HAP-1 (cell line): ENCODE measurements around the gene FARS2.
"Not testable (repeated sequence)": the region's sequence is repeated elsewhere in the genome, so short reads cannot be mapped to it uniquely, and the experiment has no call there.

Source experiments
- DNase-seq, 2 experiments: peaks; one replicate each; pipeline ENCODE4 v3.0.0-alpha.2; 2016 to 2020; ENCODE audit warnings: low spot score in 2 of 2
- H3K27me3 ChIP-seq: fragments of 250-450 bp; sonication (Bioruptor Pico); 2 replicates; pipeline ENCODE4 v1.5.1; 2020; ENCODE audit warnings: low read depth, mild to moderate bottlenecking, moderate library complexity
- H3K36me3 ChIP-seq: fragments of 250-450 bp; sonication (Bioruptor Pico); replicated peaks from 2 replicates; pipeline ENCODE4 v1.5.1; 2020; ENCODE audit warnings: mild to moderate bottlenecking
- H3K4me1 ChIP-seq: fragments of 250-450 bp; sonication (Bioruptor Pico); 2 replicates; pipeline ENCODE4 v1.5.1; 2020; ENCODE audit warnings: mild to moderate bottlenecking
- H3K4me3 ChIP-seq: fragments of 250-450 bp; sonication (Bioruptor Pico); 2 replicates; pipeline ENCODE4 v1.5.1; 2020; ENCODE audit warnings: mild to moderate bottlenecking, moderate library complexity
- H3K9me3 ChIP-seq: fragments of 250-450 bp; sonication (Bioruptor Pico); 2 replicates; pipeline ENCODE4 v1.5.1; 2020; ENCODE audit warnings: mild to moderate bottlenecking, moderate library complexity
- in situ Hi-C: fragments of 300-500 bp; cut with MboI; formaldehyde crosslinking; loops from 3 replicates; pipeline ENCODE4 v1.14.3; 2020; ENCODE audit warnings: low sequenced_read_pairs, inconsistent platforms, mixed read lengths

FARS2 gene

DNA sequence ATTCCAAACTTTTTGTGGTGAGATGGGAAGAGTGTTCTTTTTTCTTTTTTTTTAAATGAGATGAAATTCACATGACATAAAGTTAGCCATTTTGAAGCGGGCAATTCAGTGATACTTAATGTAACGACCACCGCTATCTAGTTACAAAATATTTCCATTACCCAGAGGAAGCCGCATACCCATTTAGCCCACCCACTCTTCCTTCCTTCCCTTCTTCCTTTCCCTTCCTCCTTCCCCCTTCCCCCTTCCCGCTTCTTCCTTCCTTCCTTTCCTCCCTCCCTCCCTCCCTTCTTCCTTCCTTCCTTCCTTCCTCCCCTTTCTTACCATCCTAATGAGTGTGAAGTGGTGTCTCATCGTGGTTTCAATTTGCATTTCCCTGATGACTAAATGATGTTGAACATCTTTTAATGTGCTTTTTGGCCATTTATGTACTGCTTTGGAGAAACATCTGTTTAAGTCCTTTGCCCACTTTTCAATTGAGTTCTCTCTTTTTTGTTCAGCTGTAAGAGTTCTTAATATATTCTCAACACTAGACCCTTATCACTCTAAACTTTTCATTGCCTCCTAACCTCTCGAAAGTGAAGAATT, 371.1 kb downstream of the FARS2 start:
- Histone ChIP-seq H3K9me3 (no peaks in the 10 kb centered on the region), H3K4me1 (no peaks in the 10 kb centered on the region), H3K4me3 (no peak overlapping the region), H3K36me3 (no peaks in the 10 kb centered on the region), H3K27me3 (no peaks in the 10 kb centered on the region)
- no peak for DNase-seq
- in situ Hi-C loops, result no loop called here

DNA sequence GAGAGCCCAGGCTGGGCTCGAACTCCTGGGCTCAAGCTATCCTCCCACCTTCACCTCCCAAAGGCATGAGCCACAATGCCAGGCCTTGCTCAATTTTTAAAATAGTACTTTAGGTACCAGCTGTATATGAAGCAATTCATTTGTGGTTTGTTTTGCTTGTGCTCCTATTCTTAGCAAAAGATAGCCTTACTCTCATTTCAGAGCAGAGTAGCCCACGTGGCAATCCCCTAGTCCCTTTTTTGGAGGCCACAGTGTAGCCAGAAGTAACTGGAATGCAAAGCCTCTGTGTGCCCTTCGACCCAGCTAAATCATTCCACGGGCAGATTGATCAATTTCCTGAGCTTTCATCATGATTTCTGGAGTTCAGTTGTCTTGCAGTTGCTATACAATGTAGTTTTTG, 373.2 kb downstream of the FARS2 start:
- no peaks in the 10 kb centered on the region for H3K36me3 ChIP-seq
- no peaks in the 10 kb centered on the region for H3K9me3 ChIP-seq
- no peaks in the 10 kb centered on the region for H3K27me3 ChIP-seq
- in situ Hi-C loops, result no loop called here
- no peak for DNase-seq
- H3K4me1 ChIP-seq, result peaks cover 8% of the 10 kb centered on the region
- no peak overlapping the region for H3K4me3 ChIP-seq

DNA sequence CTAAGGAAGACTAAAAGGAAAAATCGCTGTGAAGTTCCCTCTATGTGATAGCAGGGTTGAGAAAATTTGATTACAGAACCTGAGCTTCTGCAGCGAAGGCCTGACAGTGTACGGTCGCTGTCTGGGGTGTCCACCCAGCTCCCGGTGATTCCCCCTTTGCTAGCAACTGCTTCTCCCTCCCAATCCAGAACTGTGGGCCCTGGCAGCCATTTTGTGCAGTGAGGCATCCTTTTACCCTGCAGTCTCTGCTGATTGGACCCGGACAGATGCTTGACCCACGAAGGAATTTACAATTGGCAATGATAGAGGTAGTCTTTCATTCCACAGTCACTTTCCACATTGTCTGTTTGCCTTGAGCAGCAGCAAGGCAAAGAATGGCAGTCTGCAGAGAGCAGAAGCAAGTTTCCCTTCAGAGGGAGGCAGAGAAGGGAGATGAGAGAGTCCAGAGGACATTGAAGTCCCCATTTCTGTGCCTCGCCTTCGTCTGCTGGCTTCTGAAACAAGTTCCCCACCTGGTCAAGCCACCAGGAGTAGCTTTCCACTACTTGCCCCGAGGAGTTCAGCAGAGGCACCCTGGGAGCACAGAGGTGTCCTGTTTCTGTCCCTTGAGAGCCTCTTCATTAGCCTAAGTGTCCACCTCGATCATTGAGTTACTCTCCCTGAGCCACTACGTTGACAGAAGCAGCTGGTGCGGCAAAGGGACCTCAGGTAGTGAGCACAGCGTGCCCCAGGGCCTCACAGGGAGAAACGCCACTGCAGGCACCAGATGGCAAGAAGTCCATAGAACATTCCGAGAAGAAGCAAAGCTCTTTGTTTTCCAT, 375.1 kb downstream of the FARS2 start:
- Histone ChIP-seq H3K9me3 (no peaks in the 10 kb centered on the region), H3K36me3 (no peaks in the 10 kb centered on the region), H3K4me1 (peaks cover 10% of the 10 kb centered on the region), H3K4me3 (no peak overlapping the region), H3K27me3 (no peaks in the 10 kb centered on the region)
- no peak for DNase-seq
- in situ Hi-C loops, result no loop called here

DNA sequence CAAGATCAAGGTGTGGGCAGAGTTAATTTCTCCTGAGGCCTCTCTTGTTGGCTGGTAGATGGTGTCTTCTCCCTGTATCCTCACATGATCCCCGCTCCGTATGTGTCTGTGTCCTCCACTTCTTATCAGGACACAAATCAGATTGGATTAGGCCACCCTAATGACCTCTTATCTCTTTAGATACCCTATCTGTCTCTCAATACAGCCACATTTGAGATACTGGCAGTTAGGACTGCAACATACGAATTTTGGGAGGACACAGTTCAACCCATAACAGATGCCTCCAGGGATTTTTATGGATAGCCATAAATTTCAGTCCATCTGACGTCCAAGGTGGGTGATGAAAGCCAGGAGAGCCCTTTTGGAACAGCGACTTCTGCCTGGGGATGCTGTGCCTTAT, 376.4 kb downstream of the FARS2 start:
- H3K27me3 ChIP-seq, result no peaks in the 10 kb centered on the region
- H3K4me3 ChIP-seq, result no peak overlapping the region
- no peak for DNase-seq
- H3K4me1 ChIP-seq, result peaks cover 10% of the 10 kb centered on the region
- H3K9me3 ChIP-seq, result no peaks in the 10 kb centered on the region
- no peaks in the 10 kb centered on the region for H3K36me3 ChIP-seq
- in situ Hi-C loops, result no loop called here

DNA sequence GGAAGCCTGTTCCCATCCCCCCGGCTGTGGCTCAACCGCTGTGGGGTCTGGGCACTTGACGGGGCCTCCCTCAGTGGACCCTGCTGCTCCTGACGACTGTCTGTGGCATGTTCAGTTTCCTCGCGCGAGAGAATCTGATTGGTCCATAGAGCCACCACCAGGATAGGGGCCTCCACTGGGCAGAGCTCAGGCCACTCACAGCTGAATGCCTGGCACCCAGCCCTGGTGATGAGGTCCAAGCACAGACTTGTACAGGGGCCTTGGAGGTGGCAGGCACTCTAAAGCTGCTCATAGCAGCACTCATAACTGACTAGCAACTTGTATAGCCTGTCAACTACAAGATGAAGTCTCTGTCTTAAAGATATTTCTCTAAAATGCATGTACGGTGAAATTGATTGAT, 377.4 kb downstream of the FARS2 start:
- no peaks in the 10 kb centered on the region for H3K27me3 ChIP-seq
- H3K4me1 ChIP-seq, result peaks cover 10% of the 10 kb centered on the region
- DNase-seq, result no peak
- H3K4me3 ChIP-seq, result no peak overlapping the region
- no peaks in the 10 kb centered on the region for H3K9me3 ChIP-seq
- in situ Hi-C loops, result no loop called here
- H3K36me3 ChIP-seq, result no peaks in the 10 kb centered on the region

DNA sequence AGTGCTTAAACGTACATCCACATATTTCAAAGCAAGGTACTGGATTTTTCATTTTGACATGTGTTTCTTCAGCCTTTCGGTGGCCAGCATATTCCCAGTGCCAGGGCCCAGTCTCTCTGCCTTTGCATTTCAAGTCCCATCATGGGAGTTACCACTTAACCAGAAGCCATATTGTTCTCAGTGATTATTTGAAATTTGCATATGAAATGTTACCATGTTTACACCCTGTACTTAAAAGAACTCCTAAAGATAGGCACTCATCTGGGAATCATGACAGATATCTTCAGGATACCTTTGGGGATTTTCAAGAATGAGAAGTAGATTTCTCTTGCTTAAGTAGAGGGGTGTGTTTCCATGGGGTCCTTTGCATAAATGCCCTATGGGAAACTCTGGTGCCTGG, 377.9 kb downstream of the FARS2 start:
- in situ Hi-C loops, result no loop called here

DNA sequence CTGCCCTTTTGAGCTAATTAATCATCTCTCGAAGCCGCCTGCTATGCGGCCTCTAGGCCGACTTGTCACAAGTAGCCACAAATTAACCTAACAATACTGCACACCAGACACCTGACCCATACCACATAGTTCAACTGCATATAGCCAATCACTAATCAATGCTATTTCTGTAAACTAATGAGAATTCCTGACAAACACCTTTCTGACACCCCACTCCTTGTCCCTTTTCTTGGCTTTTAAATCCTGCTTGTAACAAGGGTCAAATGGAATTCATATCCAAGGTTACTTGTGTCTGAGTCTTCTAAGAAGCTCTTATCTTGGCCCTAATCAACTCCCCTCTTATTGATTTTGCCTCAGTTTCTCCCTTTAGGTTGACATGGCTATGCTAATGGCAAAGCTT, 379.3 kb downstream of the FARS2 start:
- in situ Hi-C loops, result no loop called here
- Histone ChIP-seq H3K27me3 (no peaks in the 10 kb centered on the region), H3K4me1 (peaks cover 10% of the 10 kb centered on the region), H3K36me3 (no peaks in the 10 kb centered on the region), H3K4me3 (no peak overlapping the region), H3K9me3 (no peaks in the 10 kb centered on the region)
- no peak for DNase-seq

More for the DNA sequence above, 377.9 kb downstream of the FARS2 start:
- H3K4me1 ChIP-seq, result peaks cover 10% of the 10 kb centered on the region
- H3K9me3 ChIP-seq, result no peaks in the 10 kb centered on the region
- H3K36me3 ChIP-seq, result no peaks in the 10 kb centered on the region
- no peak overlapping the region for H3K4me3 ChIP-seq
- peak; percentile 26 to 43 for DNase-seq
- H3K27me3 ChIP-seq, result no peaks in the 10 kb centered on the region

DNA sequence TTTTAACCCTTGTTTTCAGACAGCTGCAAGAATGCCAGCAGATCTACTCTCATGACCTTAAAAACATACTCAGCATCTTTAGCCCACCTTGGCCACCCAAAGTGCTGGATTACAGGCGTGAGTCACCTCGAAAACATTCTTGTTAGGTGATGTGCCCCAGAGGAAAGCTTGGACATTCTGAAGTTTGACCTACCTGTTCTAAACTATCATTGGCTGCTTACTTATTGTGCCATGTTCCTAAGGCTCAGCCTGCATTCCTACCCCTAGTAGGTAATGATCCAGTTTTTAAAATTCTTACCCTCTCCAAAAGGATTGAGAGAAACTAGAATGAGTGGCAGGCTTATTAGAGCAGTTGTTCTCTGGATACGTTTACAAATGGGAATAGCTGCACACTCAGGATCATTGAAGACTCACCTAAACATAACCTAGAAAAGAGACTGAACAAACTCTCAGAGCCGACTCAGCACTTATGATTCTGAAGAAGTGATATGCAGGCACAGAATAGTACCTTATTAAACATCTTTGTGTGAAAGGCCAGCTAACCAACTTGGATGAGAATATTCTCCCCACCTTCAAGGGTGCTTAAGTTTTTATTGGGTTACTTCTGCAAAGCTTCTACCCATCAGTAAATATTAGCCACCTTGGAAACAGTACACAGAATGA, 383.3 kb downstream of the FARS2 start:
- H3K36me3 ChIP-seq, result no peaks in the 10 kb centered on the region
- no peak overlapping the region for H3K4me3 ChIP-seq
- DNase-seq, result no peak
- in situ Hi-C loops, result no loop called here
- no peaks in the 10 kb centered on the region for H3K27me3 ChIP-seq
- no peaks in the 10 kb centered on the region for H3K9me3 ChIP-seq
- peaks cover under 1% of the 10 kb centered on the region for H3K4me1 ChIP-seq

DNA sequence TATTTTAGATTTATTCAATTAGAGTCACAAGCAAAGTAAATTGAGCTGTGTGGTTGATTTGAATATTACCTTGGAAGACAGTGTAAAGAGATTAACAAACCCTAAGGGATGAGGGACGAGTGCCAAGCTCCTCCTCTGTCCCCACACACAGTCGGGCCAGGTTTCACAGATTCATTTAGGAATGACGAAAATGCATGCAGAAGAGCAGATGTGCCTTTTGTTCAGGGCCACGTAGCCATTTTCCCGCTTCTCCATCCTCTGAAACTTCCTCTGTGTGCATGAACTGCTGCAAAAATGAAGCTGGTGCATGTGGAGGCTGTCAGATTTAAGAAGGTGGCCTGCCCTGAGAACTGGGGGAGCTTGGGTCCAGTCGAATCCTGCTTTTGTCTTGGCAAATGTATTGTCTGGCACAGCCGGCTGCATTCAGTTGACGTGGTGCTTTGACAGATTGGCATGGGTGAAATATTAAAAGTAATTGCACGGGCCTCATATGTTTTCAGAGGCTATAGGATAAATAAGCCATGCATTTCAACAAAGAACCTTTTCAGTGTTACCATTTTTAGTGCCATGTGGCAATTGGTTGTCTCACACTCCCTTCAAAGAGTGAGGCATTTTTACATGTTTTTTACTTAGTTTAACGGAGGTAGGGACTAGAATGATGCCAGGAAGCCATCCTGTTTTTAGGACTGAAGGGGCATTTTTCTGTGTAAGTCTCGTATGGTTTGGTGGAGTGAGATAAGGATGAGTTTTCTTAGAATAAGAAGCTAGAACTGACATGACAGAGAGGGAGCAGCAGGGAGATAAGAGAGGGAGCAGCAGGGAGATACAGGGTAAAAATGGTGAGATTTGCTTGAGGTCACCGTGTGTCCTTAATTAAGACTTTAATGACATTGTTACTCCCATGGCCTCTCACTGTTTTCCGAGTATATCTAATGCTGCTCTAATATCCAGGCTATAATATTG, 384.3 kb downstream of the FARS2 start:
- in situ Hi-C loops, result no loop called here
- no peaks in the 10 kb centered on the region for H3K9me3 ChIP-seq
- no peaks in the 10 kb centered on the region for H3K27me3 ChIP-seq
- H3K4me1 ChIP-seq, result no peaks in the 10 kb centered on the region
- H3K4me3 ChIP-seq, result no peak overlapping the region
- no peak for DNase-seq
- H3K36me3 ChIP-seq, result no peaks in the 10 kb centered on the region

DNA sequence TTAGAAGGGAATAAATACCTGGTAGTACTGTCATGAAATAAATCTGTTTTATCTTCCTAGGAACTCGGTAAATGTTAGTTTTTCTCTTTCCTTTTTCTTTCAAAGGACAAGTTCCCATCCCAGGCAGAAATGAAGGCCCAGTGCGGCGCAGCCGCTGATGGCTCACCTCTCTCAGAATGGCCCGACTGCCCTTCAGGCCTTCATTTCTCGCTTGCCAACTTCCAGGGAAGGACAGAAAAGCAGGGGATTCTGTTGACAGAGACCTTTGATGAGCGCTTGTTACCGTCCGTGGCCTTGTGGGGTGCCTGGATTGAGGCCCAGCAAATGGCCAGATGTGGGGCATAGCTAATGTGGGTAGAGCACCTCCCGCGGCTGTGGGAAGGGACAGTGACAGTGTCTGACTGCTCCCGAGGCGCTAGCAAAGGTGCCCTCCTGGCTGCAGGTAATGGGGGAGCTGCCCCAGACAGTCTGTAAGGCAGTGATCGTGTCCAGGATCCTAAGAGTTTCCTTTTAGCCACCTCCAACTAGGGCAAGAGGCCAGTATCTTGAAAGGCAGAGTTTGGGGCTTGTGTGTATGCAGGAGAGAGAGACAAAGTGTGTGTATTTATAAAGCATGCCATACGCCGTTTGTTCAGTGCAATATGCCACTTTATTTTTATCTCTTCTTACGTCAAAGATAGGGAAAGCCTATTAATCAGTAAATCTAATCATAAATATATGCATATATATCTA, 391.3 kb downstream of the FARS2 start:
- Histone ChIP-seq H3K9me3 (no peaks in the 10 kb centered on the region), H3K27me3 (no peaks in the 10 kb centered on the region), H3K4me3 (no peak overlapping the region), H3K4me1 (no peaks in the 10 kb centered on the region), H3K36me3 (no peaks in the 10 kb centered on the region)
- no peak for DNase-seq
- in situ Hi-C loops, result no loop called here

DNA sequence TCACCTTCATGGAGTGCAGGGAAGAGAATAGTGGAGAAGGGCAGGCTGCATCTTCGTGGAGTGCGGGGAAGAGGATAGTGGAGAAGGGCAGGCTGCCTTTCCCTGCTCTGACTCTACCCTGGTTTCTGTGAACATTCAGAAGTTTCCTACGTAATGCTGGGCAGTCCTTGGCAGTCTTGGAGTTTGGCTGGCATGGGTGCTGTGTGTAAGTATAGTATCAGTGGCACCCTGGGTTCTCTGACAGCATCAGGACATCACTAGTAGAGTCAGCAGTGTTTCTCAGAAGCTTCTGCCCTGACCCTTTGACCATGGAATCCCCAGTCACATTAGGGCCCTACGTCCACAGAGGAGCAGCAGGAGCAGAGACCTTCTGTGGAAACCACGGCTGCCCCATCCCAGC, 392.5 kb downstream of the FARS2 start:
- in situ Hi-C loops, result no loop called here
- H3K4me3 ChIP-seq, result no peak overlapping the region
- no peaks in the 10 kb centered on the region for H3K4me1 ChIP-seq
- H3K27me3 ChIP-seq, result no peaks in the 10 kb centered on the region
- H3K36me3 ChIP-seq, result no peaks in the 10 kb centered on the region
- no peaks in the 10 kb centered on the region for H3K9me3 ChIP-seq
- no peak for DNase-seq

DNA sequence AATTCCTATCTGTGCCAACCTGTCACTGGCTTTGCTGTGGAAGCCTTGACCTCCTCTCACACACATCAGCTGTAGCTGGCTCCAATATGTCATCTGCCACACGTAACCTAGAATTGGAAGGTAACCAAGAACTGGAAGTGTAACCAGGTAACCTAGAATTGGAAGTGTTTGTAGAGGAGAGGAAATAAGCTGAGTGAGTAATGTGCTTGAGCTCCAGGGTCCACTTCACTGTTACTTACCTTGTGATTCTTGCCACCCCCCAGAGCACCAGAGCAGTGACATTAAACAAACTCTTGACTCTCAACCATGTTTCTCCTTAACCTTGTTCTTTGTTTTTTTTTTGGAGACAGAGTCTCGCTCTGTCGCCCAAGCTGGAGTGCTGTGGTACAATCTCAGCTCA, 394.9 kb downstream of the FARS2 start:
- no peak for DNase-seq
- Histone ChIP-seq H3K27me3 (no peaks in the 10 kb centered on the region), H3K4me3 (no peak overlapping the region), H3K36me3 (no peaks in the 10 kb centered on the region), H3K9me3 (no peaks in the 10 kb centered on the region), H3K4me1 (no peaks in the 10 kb centered on the region)
- in situ Hi-C loops, result no loop called here

DNA sequence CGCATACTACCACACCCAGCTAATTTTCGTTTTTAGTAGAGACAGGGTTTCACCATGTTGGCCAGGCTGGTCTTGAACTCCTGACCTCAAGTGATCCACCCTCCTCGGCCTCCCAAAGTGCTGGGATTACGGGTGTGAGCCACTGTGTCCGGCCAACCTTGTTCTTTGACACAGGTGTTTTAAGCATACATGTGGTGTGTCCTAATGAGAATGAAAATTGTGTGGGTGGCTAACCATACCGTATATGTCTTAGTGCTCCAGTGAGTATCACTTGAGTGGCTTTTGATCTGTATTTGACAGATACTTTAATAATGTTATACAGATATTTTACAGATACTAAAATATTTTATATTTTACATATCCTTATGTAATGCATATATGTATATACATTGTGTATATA, 395.4 kb downstream of the FARS2 start:
- H3K4me3 ChIP-seq, H3K27me3 ChIP-seq, in situ Hi-C loops, H3K9me3 ChIP-seq, DNase-seq, H3K36me3 ChIP-seq, H3K4me1 ChIP-seq: not testable (repeated sequence)
